K562 (cell line): ENCODE data around the gene TMSB4X. TPM values are rescaled to one million over a fixed set of nuclear protein-coding genes. Genes with fewer than 3 reads are reported as not detected.
A peak's percentile ranks its signal among the peaks of the same experiment; 100 is the strongest.

Experiments
- ADNP ChIP-seq: fragments of 200-800 bp; sonication (Bioruptor generic); IDR thresholded peaks from 2 replicates; pipeline ENCODE4 v1.6.1; 2016; ENCODE audit warnings: missing genetic modification characterization, missing compliant biosample characterization
- ARID3A ChIP-seq: IDR thresholded peaks from 2 replicates; pipeline ENCODE4 v1.6.1; 2012; ENCODE audit warnings: low read depth, low read length, improper control_type of control experiment, borderline replicate concordance
- CHCHD3 ChIP-seq: fragments of 250-450 bp; sonication (Bioruptor Pico); IDR thresholded peaks from 2 replicates; pipeline ENCODE4 v2.1.2; 2022; ENCODE audit warnings: mild to moderate bottlenecking
- CTBP1 ChIP-seq: fragments of 450-650 bp; IDR thresholded peaks from 2 replicates; pipeline ENCODE4 v1.6.1; 2016; ENCODE audit warnings: borderline replicate concordance
- HDGF ChIP-seq: fragments of 450-650 bp; IDR thresholded peaks from 2 replicates; pipeline ENCODE4 v1.6.1; 2016
- MAFF ChIP-seq: IDR thresholded peaks from 2 replicates; pipeline ENCODE4 v1.6.1; 2012; ENCODE audit warnings: low read length, improper control_type of control experiment
- MYC ChIP-seq, 2 experiments: fragments of 250-450 bp in 1 of 2; sonication (Bioruptor Pico) in 1 of 2; IDR thresholded peaks; 2 replicates each; pipeline versions ENCODE4 v1.5.1 to v1.6.1; 2012 to 2021; ENCODE audit warnings: low read depth in 2 of 2, borderline replicate concordance in 1 of 2, improper control_type of control experiment in 1 of 2, low read length in 1 of 2, mild to moderate bottlenecking in 1 of 2, moderate library complexity in 1 of 2
- POLR2AphosphoS2 ChIP-seq: IDR thresholded peaks from 2 replicates; pipeline ENCODE4 v1.6.1; 2012; ENCODE audit warnings: low read length, improper control_type of control experiment
- POLR2B ChIP-seq: fragments of 450-650 bp; IDR thresholded peaks from 2 replicates; pipeline ENCODE4 v1.6.1; 2018; ENCODE audit warnings: low read depth; ENCODE audit not compliant: partially characterized antibody
- RBM14 ChIP-seq: fragments of 200-400 bp; formaldehyde crosslinking; IDR thresholded peaks from 2 replicates; pipeline ENCODE4 v1.6.1; 2018; ENCODE audit warnings: low read depth, mild to moderate bottlenecking, low read length, moderate library complexity, borderline replicate concordance; ENCODE audit not compliant: insufficient read depth
- RCOR1 ChIP-seq, 2 experiments: IDR thresholded peaks; 2 replicates each; pipeline ENCODE4 v1.6.1; 2012; ENCODE audit warnings: low read depth in 2 of 2, low read length in 2 of 2, borderline replicate concordance in 1 of 2, improper control_type of control experiment in 1 of 2
- SRF ChIP-seq, 2 experiments: fragments of 250-450, 450-650 bp in 1 of 2; sonication (Bioruptor Pico) in 1 of 2; sonication (generic) in 1 of 2; formaldehyde crosslinking; IDR thresholded peaks; 2 replicates each; pipeline versions ENCODE4 v1.5.0 to v1.5.1; 2020 to 2022; ENCODE audit warnings: mild to moderate bottlenecking in 1 of 2, missing genetic modification reagents in 1 of 2
- ZC3H11A ChIP-seq: IDR thresholded peaks from 2 replicates; pipeline ENCODE4 v1.6.1; 2012; ENCODE audit warnings: low read depth, low read length, improper control_type of control experiment
- ZFX ChIP-seq: sonication (generic); formaldehyde crosslinking; IDR thresholded peaks from 2 replicates; pipeline ENCODE4 v1.8.0; 2022; ENCODE audit warnings: mild to moderate bottlenecking, missing genetic modification reagents, moderate library complexity
- ZNF274 ChIP-seq: IDR thresholded peaks from 2 replicates; pipeline ENCODE4 v1.6.1; 2011; ENCODE audit warnings: low read depth, mild to moderate bottlenecking, low read length, moderate library complexity, borderline replicate concordance
- ZNF347 ChIP-seq: fragments of 450-650 bp; formaldehyde crosslinking; IDR thresholded peaks from 2 replicates; pipeline ENCODE4 v1.4.0; 2020; ENCODE audit warnings: low read depth, mild to moderate bottlenecking, moderate library complexity
- ZNF512 ChIP-seq: IDR thresholded peaks from 2 replicates; pipeline ENCODE4 v1.6.1; 2016; ENCODE audit warnings: missing genetic modification characterization, missing compliant biosample characterization
- ZNF740 ChIP-seq, 3 experiments: fragments of 200-800 bp in 1 of 3; sonication (Bioruptor generic) in 1 of 3; sonication (generic) in 1 of 3; formaldehyde crosslinking in 1 of 3; IDR thresholded peaks; 2 replicates each; pipeline versions ENCODE4 v1.6.1 to v1.8.0; 2016 to 2022; ENCODE audit warnings: mild to moderate bottlenecking in 2 of 3, missing compliant biosample characterization in 2 of 3, missing genetic modification characterization in 2 of 3, missing genetic modification reagents in 1 of 3
- polyA plus RNA-seq, 8 experiments: library from polyadenylated mRNA; depleted of rRNA in 4 of 8; stranded (reverse) in 5 of 8; unstranded in 3 of 8; fragments of >200 nt; fragmentation: Nextera tagmentation in 2 of 8; fragmentation: Illumina TruSeq in 1 of 8; extraction: Ambion mirVana in 2 of 8; extraction: Trizol in 1 of 8; gene quantifications; 2 replicates each; pipeline versions ENCODE4 v1.2.1 to v1.2.3, GENCODE V29; 2011 to 2014; ENCODE audit warnings: inconsistent platforms in 1 of 8, missing spikeins in 1 of 8
- total RNA-seq, 7 experiments: library from RNA; depleted of rRNA in 6 of 7; stranded (reverse); fragments of >200 nt in 6 of 7; fragmentation: Illumina TruSeq in 2 of 7; extraction: Trizol in 2 of 7; gene quantifications; 2 replicates each; pipeline versions ENCODE4 v1.2.1 to v1.2.3, GENCODE V29; 2011 to 2021; ENCODE audit warnings: low replicate concordance in 1 of 7
- TF ChIP-seq, protein P1 (sequence below): sonication (generic); formaldehyde crosslinking; IDR thresholded peaks from 2 replicates; pipeline ENCODE4 v1.8.0; 2022; ENCODE audit warnings: missing genetic modification reagents, mild to moderate bottlenecking, borderline replicate concordance

The TMSB4X gene
- total and polyA plus RNA-seq, 9 of the 15 experiments (the other 6 are each of a cell fraction or from before 2014, with no cell fraction given) = 1,035 to 2,035 (median 1,529) TPM

DNA sequence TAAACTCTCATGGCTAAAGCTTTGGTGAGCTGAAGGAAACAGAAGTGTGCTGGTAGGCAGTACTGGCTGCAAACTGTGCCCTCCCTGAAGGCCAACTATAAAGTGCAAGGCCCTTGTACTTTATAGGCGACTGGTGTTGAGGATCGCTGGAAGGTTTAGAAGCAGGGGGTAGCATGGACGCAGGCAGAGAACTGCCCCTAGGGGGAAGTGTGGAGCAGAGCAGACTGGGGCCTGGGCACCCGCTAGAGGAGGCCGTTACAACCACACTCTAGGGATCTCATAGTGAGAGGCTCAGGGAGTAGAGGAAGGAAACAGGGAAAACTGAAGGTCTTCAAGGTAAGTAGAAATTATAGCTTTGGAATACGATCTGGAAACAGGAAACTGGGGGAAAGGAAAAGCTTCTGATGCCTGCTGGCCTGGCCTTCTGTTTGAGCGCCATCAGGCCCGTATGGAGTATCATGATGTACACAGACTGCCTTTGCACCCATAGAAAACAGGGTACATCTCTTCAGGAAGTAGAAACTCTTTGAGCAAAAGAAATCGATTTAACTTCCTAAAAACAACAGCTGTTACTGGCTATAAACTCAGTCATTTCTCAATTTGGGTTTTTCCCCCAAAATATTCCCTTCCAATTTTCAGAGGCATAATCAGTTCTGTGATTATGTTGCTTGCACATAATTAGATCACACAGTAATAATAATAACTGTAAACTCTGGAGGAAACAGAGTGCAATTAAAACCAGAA is 23.9 kb upstream of the TMSB4X start (continued):
- TF ChIP-seq MAFF (no peak), SRF (CRISPR knock-in tag; IDR thresholded peaks at IDR 0.05) (no peak), ZC3H11A (no peak), HDGF (0 out of 2 replicates have a peak, but pooled peaks have one; percentile 28), ZNF740 (CRISPR knock-in tag; IDR thresholded peaks at IDR 0.05) (no peak), ZNF740 (tag; IDR thresholded peaks at IDR 0.05) (no peak), ADNP (tag) (no peak), POLR2AphosphoS2 (no peak), POLR2B (no peak), MYC (IDR thresholded peaks at IDR 0.05; ENCODE audit: low read depth, low read length) (0 out of 2 replicates have a peak, but pooled peaks have one; percentile 32), MYC (CRISPR knock-in tag; IDR thresholded peaks at IDR 0.05; ENCODE audit: borderline replicate concordance, low read depth) (no peak), ZNF274 (no peak), ARID3A (no peak), RCOR1 (IDR thresholded peaks at IDR 0.05; ENCODE audit: borderline replicate concordance in 1 of 2, low read depth in 2 of 2, low read length in 2 of 2) (0 out of 4 replicates have a peak, but pooled peaks of 1 of the 2 experiments have one; percentile 37), CTBP1 (peak; percentile 45), RBM14 (no peak), ZFX (CRISPR knock-in tag) (peak; percentile 58), ZNF512 (tag) (no peak), ZNF347 (CRISPR knock-in tag) (no peak), CHCHD3 (CRISPR knock-in tag) (no peak)
- TF ChIP-seq, protein P1, sequence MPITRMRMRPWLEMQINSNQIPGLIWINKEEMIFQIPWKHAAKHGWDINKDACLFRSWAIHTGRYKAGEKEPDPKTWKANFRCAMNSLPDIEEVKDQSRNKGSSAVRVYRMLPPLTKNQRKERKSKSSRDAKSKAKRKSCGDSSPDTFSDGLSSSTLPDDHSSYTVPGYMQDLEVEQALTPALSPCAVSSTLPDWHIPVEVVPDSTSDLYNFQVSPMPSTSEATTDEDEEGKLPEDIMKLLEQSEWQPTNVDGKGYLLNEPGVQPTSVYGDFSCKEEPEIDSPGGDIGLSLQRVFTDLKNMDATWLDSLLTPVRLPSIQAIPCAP = no peak
